ENCODE data around the gene AP4B1.

DNA sequence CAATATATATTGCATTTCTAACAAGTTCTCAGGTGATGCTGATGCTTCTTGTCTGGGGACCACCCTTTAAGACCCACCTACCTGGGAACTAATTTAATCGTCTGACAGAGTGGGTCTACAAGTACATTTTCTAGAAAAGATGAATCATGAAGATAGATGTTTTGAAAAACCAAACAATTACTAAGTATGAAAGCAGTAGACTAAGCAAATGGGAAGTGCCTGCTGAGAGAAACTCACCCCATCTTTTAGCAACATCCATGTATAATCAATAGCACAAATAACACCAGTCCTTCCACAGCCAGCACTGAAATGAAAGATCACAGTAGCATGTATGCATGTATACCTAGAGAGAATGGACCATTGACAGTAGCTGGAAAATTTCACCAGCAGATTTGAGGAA is 50.4 kb downstream of the AP4B1 start:
- TF ChIP-seq, protein P1, sequence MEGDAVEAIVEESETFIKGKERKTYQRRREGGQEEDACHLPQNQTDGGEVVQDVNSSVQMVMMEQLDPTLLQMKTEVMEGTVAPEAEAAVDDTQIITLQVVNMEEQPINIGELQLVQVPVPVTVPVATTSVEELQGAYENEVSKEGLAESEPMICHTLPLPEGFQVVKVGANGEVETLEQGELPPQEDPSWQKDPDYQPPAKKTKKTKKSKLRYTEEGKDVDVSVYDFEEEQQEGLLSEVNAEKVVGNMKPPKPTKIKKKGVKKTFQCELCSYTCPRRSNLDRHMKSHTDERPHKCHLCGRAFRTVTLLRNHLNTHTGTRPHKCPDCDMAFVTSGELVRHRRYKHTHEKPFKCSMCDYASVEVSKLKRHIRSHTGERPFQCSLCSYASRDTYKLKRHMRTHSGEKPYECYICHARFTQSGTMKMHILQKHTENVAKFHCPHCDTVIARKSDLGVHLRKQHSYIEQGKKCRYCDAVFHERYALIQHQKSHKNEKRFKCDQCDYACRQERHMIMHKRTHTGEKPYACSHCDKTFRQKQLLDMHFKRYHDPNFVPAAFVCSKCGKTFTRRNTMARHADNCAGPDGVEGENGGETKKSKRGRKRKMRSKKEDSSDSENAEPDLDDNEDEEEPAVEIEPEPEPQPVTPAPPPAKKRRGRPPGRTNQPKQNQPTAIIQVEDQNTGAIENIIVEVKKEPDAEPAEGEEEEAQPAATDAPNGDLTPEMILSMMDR (conservative IDR thresholded peaks at IDR 0.05 in 1 of 2, IDR thresholded peaks at IDR 0.05 in 1 of 2; ENCODE audit: extremely low read depth in 1 of 2, insufficient read depth in 1 of 2, low read depth in 1 of 2, low read length in 2 of 2), result no peak
- TF ChIP-seq EZH2 (IDR thresholded peaks at IDR 0.05; ENCODE audit: borderline replicate concordance, low read length), result no peak

All from mammary epithelial cell (primary cell).